ENCODE results near the gene UBE2D1.

UBE2D1 gene

DNA sequence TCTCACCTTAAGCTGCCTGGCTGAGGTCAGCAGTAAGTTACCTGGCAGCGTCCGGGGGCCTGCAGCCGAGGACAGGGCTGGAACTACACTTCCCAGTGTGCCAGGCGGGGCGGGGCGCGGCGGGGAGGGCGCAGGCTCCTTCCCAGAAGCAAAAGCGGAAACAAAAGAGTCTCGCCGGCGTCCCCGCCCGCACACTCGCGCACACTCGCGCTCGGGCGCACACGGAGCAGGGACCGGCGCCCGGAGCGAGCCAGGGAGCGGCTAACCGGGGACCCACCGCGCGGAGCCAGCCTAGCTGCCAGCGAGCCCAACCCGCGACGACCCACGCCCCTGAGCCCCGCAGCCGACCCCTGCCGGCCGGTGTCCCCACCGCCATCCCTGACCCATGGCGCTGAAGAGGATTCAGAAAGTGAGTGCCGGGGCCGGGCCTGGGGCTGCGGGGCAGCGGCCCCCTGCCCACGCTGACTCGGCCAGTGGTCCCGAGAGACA lies at the start of gene UBE2D1:
UBE2D1 (plus strand) TSS at position 190 of the 489 bp plus-strand sequence; CDS start at position 386, 196 bp downstream.
- Mint-ChIP-seq H3K36me3 (peaks cover 4% of the 10 kb centered on the region), H3K27me3 (peaks cover 3% of the 10 kb centered on the region), H3K9me3 (no peaks in the 10 kb centered on the region), H3K4me3 (peak within 1 kb of the TSS; percentile 98), H3K27ac (peak within 1 kb of the TSS; percentile 97), H3K4me1 (peaks cover 42% of the 10 kb centered on the region)

DNA sequence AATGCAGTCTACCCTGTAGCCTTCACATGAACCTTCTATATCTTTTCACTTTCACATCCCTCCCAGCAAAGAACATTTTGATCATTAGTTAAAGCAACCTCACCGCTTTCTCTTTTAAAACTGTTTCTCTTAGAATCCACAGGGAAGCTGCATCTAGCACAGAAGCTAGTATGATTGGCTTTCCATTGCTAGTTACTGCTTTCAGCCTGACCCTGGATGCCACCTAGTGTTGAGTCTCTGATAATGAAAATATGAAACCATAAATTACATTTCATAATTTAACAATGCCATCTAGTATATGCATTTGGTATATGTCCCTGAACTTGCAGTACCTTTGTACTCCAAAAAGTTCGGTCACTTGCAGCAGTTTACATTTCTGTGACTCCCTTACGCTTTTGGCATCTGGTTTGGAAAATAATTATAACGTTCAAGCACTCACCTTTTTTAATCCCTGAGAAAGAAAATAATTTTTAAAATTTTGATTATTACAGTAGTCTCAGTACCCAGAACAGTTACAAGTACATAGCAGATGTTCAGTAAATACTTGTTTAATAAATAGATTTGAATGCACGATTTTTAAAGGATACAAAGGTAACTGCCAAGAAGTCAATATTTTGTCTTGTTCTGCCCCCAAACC lies 43.1 kb upstream of the UBE2D1 start:
- Mint-ChIP-seq H3K4me1 (no peaks in the 10 kb centered on the region), H3K4me3 (no peak overlapping the region), H3K36me3 (peaks cover 3% of the 10 kb centered on the region), H3K9me3 (no peaks in the 10 kb centered on the region), H3K27me3 (no peaks in the 10 kb centered on the region), H3K27ac (no peak overlapping the region)

DNA sequence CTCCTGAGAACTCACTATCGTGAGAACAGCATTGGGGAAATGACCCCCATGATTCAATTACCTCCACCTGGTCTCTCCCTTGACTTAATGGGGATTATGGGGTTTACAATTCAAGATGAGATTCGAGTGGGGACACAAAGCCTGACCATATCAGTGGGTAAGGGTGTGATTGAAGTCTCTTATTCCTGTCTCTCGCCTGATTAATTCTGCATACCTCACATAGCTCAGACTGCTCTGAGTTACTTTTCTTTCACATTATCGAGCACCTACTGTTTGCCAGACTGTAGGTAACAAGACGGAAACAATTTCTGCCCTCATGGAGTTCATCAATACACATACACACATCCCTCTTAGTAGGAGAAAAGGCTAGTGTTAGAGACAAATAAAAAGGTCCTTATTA lies 40.8 kb upstream of the UBE2D1 start:
- H3K27ac Mint-ChIP-seq = no peak overlapping the region
- H3K4me1 Mint-ChIP-seq = no peaks in the 10 kb centered on the region
- no peaks in the 10 kb centered on the region for H3K27me3 Mint-ChIP-seq
- H3K36me3 Mint-ChIP-seq = peaks cover 3% of the 10 kb centered on the region
- H3K4me3 Mint-ChIP-seq = no peak overlapping the region
- H3K9me3 Mint-ChIP-seq = no peaks in the 10 kb centered on the region

DNA sequence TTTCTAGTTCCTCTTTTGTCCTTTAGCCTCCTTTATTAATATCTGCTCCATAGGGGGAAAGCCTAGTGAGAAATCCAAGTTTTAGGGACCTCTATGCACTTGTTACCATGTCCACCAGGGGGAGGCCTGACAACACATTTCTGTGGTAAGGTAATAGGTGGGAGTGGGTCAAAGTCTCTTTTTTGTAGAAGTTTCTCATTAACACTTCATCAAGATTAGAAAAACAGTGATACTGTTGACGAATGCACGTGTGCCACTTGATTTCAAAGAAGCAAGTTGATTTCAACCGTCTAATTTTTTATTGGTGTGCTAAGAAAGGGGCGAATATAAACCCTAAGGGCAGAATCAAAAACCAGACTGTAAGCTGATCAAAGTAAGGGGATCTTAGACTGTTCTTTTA lies 35.2 kb upstream of the UBE2D1 start:
- peaks cover 3% of the 10 kb centered on the region for H3K4me1 Mint-ChIP-seq
- H3K36me3 Mint-ChIP-seq = no peaks in the 10 kb centered on the region
- H3K27me3 Mint-ChIP-seq = peaks cover 8% of the 10 kb centered on the region
- H3K27ac Mint-ChIP-seq = no peak overlapping the region
- no peak overlapping the region for H3K4me3 Mint-ChIP-seq
- H3K9me3 Mint-ChIP-seq = no peaks in the 10 kb centered on the region

DNA sequence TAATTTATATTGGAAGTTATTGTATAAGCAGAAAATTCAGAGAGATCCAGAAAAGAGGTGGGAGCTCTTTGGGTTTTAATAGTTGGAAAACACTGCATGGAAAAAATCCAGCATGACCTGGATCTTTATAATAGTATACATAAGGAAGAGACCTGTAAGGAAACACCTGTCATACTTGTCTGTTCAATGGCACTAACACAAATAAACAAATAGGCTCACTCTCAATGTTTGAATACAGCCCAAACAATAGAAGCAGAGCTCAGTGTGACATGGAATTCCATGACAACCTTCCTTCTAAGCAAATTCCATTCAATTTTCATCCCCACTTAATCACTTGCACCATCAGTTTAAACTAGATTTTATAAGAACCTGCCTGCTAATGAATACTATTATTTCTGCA lies 34.1 kb upstream of the UBE2D1 start:
- Mint-ChIP-seq H3K27ac (no peak overlapping the region), H3K27me3 (peaks cover 8% of the 10 kb centered on the region), H3K4me3 (no peak overlapping the region), H3K4me1 (peaks cover 3% of the 10 kb centered on the region), H3K36me3 (no peaks in the 10 kb centered on the region), H3K9me3 (no peaks in the 10 kb centered on the region)

DNA sequence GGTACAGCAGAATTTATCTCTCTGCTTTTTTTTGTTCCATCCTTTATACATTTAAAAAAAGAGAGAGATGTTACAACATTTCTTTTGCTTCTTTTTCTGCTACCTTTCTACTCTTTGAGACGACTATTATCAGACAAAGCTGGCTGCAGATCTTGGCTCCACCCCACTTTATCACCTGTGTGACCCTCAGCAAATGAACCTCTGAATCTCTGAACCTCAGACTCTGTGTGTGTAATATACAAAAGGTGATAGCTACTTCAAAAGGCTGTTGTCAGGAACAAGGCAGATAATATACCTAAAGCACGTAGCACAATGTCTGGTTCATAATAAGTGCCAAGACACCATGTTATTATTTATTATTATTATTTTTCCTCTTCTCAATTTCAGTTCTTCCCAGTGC lies 32.6 kb upstream of the UBE2D1 start:
- peaks cover 3% of the 10 kb centered on the region for H3K4me1 Mint-ChIP-seq
- peaks cover 14% of the 10 kb centered on the region for H3K27me3 Mint-ChIP-seq
- no peak overlapping the region for H3K27ac Mint-ChIP-seq
- no peaks in the 10 kb centered on the region for H3K9me3 Mint-ChIP-seq
- H3K36me3 Mint-ChIP-seq = no peaks in the 10 kb centered on the region
- no peak overlapping the region for H3K4me3 Mint-ChIP-seq

DNA sequence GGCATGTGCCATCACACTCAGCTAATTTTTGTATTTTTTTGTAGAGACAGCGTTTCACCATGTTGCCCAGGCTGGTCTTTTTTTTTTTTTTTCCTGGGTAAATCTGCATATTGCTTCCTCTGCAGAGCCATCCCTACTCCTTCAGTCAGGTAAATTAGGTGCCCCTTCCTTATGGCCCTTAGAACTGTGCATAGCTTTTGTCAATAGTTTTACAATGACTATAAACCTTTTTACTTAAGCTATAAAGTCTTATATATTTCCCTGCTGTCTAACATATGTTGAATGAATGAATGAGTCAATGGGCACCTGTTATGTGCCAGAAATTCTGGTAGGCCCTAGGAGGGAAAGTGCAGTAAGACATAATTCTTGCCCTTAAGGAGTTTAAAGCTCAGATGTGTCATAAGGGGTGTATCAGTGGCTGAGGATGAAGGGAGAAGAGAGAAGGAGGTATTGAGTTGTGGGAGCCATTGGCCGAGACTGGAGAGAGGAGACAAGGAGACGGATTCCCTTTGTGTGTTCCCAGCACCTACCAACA lies 30.6 kb upstream of the UBE2D1 start:
- Mint-ChIP-seq H3K27me3 (peaks cover 18% of the 10 kb centered on the region), H3K9me3 (no peaks in the 10 kb centered on the region), H3K4me3 (no peak overlapping the region), H3K4me1 (peaks cover 3% of the 10 kb centered on the region), H3K27ac (no peak overlapping the region), H3K36me3 (no peaks in the 10 kb centered on the region)

DNA sequence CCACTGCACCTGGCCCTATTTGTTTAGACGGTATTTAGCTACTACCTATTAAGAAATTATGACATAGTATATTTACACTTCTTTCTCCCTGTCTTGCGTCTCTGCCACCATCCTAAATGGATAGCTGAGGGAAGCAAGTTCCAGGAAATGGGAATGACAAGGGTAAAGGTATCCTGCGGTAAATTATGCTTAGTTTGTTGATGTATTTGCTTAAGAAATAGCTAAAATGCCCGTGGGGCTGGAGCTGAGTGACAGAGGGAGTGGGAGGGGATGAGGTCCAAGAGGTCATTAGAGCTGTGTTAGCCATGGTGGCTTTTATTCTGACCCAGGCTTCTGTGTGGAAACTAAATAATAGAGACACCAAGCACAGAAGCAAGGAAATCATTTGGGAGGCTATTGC lies 29.0 kb upstream of the UBE2D1 start:
- no peaks in the 10 kb centered on the region for H3K4me1 Mint-ChIP-seq
- H3K4me3 Mint-ChIP-seq = no peak overlapping the region
- H3K27ac Mint-ChIP-seq = no peak overlapping the region
- peaks cover 22% of the 10 kb centered on the region for H3K27me3 Mint-ChIP-seq
- no peaks in the 10 kb centered on the region for H3K36me3 Mint-ChIP-seq
- no peaks in the 10 kb centered on the region for H3K9me3 Mint-ChIP-seq

DNA sequence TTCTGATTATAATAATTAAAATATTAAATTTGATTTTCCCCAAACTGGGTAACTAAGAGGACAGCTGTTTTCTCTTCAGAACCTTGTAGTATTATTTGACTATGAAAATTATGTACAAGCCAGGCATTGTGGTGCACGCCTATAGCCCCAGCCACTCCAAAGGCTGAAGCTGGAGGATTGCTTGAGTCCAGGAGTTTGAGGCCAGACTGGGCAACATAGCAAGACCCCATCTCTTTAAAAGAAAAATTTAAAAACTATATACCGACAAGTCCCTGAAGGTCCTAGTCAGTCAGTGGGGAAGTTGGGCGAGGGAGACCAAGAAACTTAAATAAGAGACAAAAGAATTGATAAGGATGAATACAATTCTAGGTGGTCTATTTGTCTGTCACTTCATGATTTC lies 27.1 kb upstream of the UBE2D1 start:
- H3K27me3 Mint-ChIP-seq = peaks cover 17% of the 10 kb centered on the region
- H3K4me1 Mint-ChIP-seq = no peaks in the 10 kb centered on the region
- H3K4me3 Mint-ChIP-seq = no peak overlapping the region
- H3K36me3 Mint-ChIP-seq = no peaks in the 10 kb centered on the region
- no peak overlapping the region for H3K27ac Mint-ChIP-seq
- H3K9me3 Mint-ChIP-seq = no peaks in the 10 kb centered on the region

DNA sequence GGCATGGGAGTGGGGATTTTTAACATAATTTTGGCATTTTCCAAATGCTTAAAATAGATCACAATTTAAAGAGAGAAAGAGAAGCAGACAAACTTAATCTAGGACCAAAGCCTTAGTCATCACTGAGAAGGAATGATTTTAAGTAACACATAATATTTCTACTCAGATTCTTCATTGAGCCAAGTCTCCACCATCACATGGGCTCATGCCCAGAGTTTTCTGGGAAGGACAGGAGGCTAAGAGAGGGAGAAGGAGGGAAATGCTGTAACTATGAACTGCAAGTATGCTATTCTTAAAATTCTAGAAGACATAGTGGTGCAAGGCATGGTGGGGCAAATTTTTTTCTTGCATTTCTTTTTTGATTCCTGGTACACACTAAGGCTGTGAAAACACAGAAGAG lies 23.8 kb upstream of the UBE2D1 start:
- H3K27me3 Mint-ChIP-seq = peaks cover 12% of the 10 kb centered on the region
- H3K4me1 Mint-ChIP-seq = no peaks in the 10 kb centered on the region
- H3K4me3 Mint-ChIP-seq = no peak overlapping the region
- no peaks in the 10 kb centered on the region for H3K36me3 Mint-ChIP-seq
- H3K27ac Mint-ChIP-seq = no peak overlapping the region
- no peaks in the 10 kb centered on the region for H3K9me3 Mint-ChIP-seq

DNA sequence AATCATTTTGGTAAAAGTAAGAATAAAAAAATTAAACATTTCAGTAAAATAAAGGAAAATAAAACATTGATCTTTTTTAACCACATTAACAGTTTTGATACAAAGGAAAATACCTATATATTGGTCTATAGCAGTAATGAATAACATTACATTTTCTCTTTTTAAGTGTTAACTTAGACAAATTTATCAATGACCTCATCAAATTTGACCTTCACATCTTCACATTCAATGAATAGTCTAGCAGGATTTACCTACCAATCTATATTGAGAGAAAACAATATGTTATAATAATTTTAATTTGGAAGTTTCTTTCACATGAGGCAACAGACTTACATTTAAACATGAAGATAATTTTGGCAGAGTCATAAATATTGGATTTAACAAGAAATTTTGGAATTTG lies 17.9 kb upstream of the UBE2D1 start:
- Mint-ChIP-seq H3K27ac (no peak overlapping the region), H3K4me1 (no peaks in the 10 kb centered on the region), H3K36me3 (no peaks in the 10 kb centered on the region), H3K4me3 (no peak overlapping the region), H3K27me3 (no peaks in the 10 kb centered on the region), H3K9me3 (no peaks in the 10 kb centered on the region)

DNA sequence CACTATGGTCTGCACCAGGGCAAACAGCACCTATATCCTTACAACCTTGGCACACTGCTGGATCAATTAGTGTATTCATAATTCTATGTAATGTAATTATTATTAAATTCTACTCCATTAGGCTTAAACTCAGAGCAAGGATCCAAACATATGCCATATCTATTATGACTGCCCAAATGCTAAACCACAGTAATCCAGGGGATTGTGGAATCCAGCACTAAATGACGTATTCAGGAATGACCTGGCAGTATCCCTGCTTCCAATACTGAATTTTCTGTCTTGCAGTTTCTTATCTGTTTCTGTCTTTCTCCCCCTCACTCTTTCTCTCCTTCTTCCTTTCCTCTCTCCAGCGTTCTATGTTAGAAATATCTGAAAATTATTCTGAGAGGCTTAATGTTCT lies 16.5 kb upstream of the UBE2D1 start:
- Mint-ChIP-seq H3K4me1 (peaks cover 12% of the 10 kb centered on the region), H3K27ac (no peak overlapping the region), H3K36me3 (no peaks in the 10 kb centered on the region), H3K9me3 (no peaks in the 10 kb centered on the region), H3K4me3 (no peak overlapping the region), H3K27me3 (no peaks in the 10 kb centered on the region)

DNA sequence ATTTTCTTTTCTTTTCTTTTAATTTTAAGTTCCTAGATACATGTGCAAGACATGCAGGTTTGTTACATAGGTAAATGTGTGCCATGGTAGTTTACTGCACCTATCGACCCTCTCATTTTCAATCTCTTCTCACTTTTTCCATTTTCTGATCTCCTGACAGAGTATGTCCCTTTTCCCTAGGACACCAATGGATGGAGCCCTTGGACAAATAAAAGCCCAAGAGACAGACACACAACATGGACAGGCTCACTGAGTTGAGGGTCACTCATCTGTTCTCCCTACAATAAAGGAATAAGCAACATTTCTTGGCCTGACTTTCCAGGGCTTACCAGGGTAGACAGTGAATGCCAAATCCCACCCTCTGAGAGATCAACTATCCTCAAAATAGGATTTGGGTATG lies 15.2 kb upstream of the UBE2D1 start:
- Mint-ChIP-seq H3K36me3 (no peaks in the 10 kb centered on the region), H3K9me3 (no peaks in the 10 kb centered on the region), H3K27ac (no peak overlapping the region), H3K27me3 (no peaks in the 10 kb centered on the region), H3K4me1 (peaks cover 12% of the 10 kb centered on the region), H3K4me3 (no peak overlapping the region)

DNA sequence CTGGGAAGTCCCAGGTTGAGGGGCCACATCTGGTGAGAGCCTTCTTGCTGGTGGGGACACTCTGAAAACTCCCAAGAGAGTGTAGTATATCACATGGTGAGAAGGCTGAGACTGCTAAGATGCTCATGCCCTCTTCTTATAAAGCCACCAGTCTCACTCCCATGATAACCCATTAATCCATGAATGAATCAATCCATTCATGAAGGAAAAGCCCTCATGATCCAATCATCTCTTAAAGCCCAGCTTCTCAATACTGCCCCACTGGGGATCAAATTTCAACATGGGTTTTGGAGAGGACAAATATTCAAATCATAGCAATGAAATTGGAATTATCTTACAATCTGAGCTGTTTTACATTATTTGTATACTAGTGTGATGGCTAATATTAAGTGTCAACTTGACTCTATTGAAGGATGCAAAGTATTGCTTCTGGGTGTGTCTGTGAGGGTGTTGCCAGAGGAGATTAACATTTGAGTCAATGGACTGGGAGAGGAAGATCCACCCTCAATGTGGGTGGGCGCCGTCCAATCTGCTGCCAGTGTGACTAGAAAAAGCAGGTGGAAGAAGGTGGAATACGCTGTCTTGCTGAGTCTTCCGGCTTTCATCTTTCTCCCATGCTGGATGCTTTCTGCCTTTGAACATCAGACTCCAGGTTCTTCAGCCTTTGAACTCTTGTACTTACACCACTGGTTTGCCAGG lies 14.3 kb upstream of the UBE2D1 start:
- Mint-ChIP-seq H3K4me1 (peaks cover 12% of the 10 kb centered on the region), H3K9me3 (no peaks in the 10 kb centered on the region), H3K27me3 (no peaks in the 10 kb centered on the region), H3K36me3 (no peaks in the 10 kb centered on the region), H3K27ac (no peak overlapping the region), H3K4me3 (no peak overlapping the region)

DNA sequence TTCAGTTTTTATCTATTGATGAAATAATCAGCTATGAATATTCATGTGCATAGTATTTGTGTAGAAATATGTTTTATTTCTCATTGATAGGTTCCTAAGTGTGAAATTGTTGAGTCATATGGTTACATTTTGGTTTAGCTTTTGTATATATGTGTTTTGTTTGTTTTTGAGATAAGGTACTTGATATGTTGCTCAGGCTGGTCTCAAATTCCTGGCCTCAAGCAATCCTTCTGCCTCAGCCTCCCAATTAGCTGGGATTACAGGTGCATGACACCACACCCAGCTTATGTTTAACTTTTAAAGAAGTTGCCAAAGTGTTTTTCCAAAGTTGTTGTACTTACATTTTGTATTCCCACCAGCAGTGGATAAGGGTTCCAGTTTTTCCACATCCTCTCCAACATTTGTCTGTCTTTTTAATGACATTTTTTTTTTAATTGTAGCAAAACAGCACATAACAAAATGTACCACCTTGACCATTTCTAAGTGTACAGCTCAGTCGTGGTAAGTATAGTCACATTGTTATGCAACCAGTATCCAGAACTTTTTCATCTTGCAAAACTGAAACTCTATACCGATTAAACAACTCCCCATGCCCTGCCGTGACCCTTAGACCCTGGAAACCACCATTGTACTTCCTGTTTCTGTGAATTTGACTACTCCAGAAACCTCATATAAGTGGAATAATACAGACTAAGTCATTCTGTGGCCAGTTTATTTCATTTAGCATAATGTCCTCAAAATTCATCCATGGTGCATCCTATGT lies 12.6 kb upstream of the UBE2D1 start:
- H3K27ac Mint-ChIP-seq = no peak overlapping the region
- no peaks in the 10 kb centered on the region for H3K36me3 Mint-ChIP-seq
- H3K4me1 Mint-ChIP-seq = peaks cover 12% of the 10 kb centered on the region
- no peaks in the 10 kb centered on the region for H3K9me3 Mint-ChIP-seq
- H3K4me3 Mint-ChIP-seq = no peak overlapping the region
- no peaks in the 10 kb centered on the region for H3K27me3 Mint-ChIP-seq

DNA sequence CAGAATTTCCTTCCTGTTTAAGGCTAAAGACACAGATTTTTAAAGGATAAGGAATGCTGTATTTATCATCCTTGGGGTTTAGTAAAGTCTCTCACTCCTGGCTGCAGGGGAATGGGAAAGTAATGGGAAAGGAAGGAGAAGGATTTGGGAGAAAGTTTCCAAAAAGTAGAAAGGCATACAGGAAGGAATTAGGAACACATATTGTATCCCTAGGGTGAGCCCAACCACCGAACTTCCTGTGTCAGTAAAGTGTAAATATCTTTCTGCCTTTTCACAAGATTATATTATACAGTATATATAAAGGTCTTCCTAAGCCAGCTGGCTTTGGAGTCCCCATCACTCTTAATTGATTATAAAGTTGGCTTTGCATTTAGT lies 12.0 kb upstream of the UBE2D1 start:
- H3K27ac Mint-ChIP-seq = no peak overlapping the region
- peaks cover 12% of the 10 kb centered on the region for H3K4me1 Mint-ChIP-seq
- no peak overlapping the region for H3K4me3 Mint-ChIP-seq
- H3K36me3 Mint-ChIP-seq = no peaks in the 10 kb centered on the region
- H3K27me3 Mint-ChIP-seq = no peaks in the 10 kb centered on the region
- no peaks in the 10 kb centered on the region for H3K9me3 Mint-ChIP-seq

All from activated naive CD4-positive, alpha-beta T cell treated with anti-CD3 and anti-CD28 coated beads, Interleukin-2, amount 50 U/mL, for 24 hours (primary cell).